DOHH2 (cell line): ENCODE data around the gene ADK.

Experiments used
- CTCF ChIP-seq: fragments of 200-600 bp; sonication (generic); IDR thresholded peaks from one replicate; pipeline ENCODE4 v1.5.1; 2014; ENCODE audit warnings: antibody characterized with exemption, mild to moderate bottlenecking, low read depth, low read length; ENCODE audit not compliant: poor library complexity, severe bottlenecking
- EZH2phosphoT487 ChIP-seq: fragments of 200-600 bp; sonication (generic); IDR thresholded peaks from 2 replicates; pipeline ENCODE4 v1.6.1; 2017; ENCODE audit warnings: borderline replicate concordance, mild to moderate bottlenecking, antibody characterized with exemption, low read length, moderate library complexity, mixed read lengths

- TF ChIP-seq CTCF (no peak), EZH2phosphoT487 (no peak)
These were observed 349.8 kb downstream of the ADK start for GRCh38 chr10:74500816-74501215.
